Brain pericyte (primary cell): Measurements from ENCODE around the gene ZC3H12C.

Experiments
- DNase-seq: peaks from one replicate; pipeline ENCODE4 v3.0.0-alpha.2; 2012; ENCODE audit warnings: low read depth, low spot score

Gene ZC3H12C

GRCh38 chr11:110077346-110077745 is 15.8 kb upstream of the ZC3H12C start:
- no peak for DNase-seq

GRCh38 chr11:110077831-110078325 is 15.3 kb upstream of the ZC3H12C start:
- DNase-seq = no peak

GRCh38 chr11:110078923-110079544 is 14.2 kb upstream of the ZC3H12C start:
- no peak for DNase-seq

GRCh38 chr11:110079726-110080125 is 13.5 kb upstream of the ZC3H12C start:
- DNase-seq = no peak

- DNase-seq = no peak
Observed at GRCh38 chr11:110081462-110082376, 11.5 kb upstream of the ZC3H12C start.

- DNase-seq = no peak
Observed at GRCh38 chr11:110082899-110083298, 10.3 kb upstream of the ZC3H12C start.

GRCh38 chr11:110085255-110085838 is 7.8 kb upstream of the ZC3H12C start:
- no peak for DNase-seq

- no peak for DNase-seq
Observed at GRCh38 chr11:110086892-110087309, 6.3 kb upstream of the ZC3H12C start.

GRCh38 chr11:110087812-110088534 is 5.2 kb upstream of the ZC3H12C start:
- DNase-seq = no peak

GRCh38 chr11:110088535-110089344 is 4.5 kb upstream of the ZC3H12C start:
- DNase-seq = no peak

- DNase-seq = no peak
Observed at GRCh38 chr11:110089617-110090282, 3.4 kb upstream of the ZC3H12C start.

GRCh38 chr11:110090466-110091026 is 2.6 kb upstream of the ZC3H12C start:
- DNase-seq = no peak

- no peak for DNase-seq
Observed at GRCh38 chr11:110092111-110092514, 1.1 kb upstream of the ZC3H12C start.

GRCh38 chr11:110093407-110094297 is 460 bp downstream of the ZC3H12C start:
- DNase-seq = no peak

GRCh38 chr11:110094298-110095285 is 1.4 kb downstream of the ZC3H12C start:
- DNase-seq = no peak

GRCh38 chr11:110095554-110095953 is 2.4 kb downstream of the ZC3H12C start:
- no peak for DNase-seq

- DNase-seq = no peak
Observed at GRCh38 chr11:110096496-110096895, 3.3 kb downstream of the ZC3H12C start.
